NCI-H1436 treated with DMSO at 0.1 percent for 48 hours (cell line): ENCODE measurements around the gene SIX5.

ENCODE experiments used
- DNase-seq: peaks from one replicate; lab custom pipeline; 2025; lab: John Stamatoyannopoulos, UW

The SIX5 gene

GRCh38 chr19:45773384-45773783 lies 4.3 kb upstream of the SIX5 start:
- DNase-seq: no peak

GRCh38 chr19:45772912-45773311 lies 3.9 kb upstream of the SIX5 start:
- no peak for DNase-seq

- no peak for DNase-seq
Observed at GRCh38 chr19:45772130-45772840, 3.2 kb upstream of the SIX5 start.

GRCh38 chr19:45771311-45771933 lies 2.4 kb upstream of the SIX5 start:
- DNase-seq: no peak

GRCh38 chr19:45770192-45771101 lies 1.4 kb upstream of the SIX5 start:
- peak; percentile 91 for DNase-seq

GRCh38 chr19:45769821-45770191 lies 754 bp upstream of the SIX5 start:
- no peak for DNase-seq

- DNase-seq: no peak
Observed at GRCh38 chr19:45768655-45768983, 433 bp downstream of the SIX5 start.

- no peak for DNase-seq
Observed at GRCh38 chr19:45767881-45768654, 984 bp downstream of the SIX5 start.

- DNase-seq: no peak
Observed at GRCh38 chr19:45767410-45767880, 1.6 kb downstream of the SIX5 start.

GRCh38 chr19:45766869-45767346 lies 2.1 kb downstream of the SIX5 start:
- no peak for DNase-seq

GRCh38 chr19:45766296-45766868 lies 2.7 kb downstream of the SIX5 start:
- DNase-seq: no peak

- no peak for DNase-seq
Observed at GRCh38 chr19:45765702-45766295, 3.3 kb downstream of the SIX5 start.

- no peak for DNase-seq
Observed at GRCh38 chr19:45764945-45765701, 3.9 kb downstream of the SIX5 start.

GRCh38 chr19:45764475-45764874 lies 4.6 kb downstream of the SIX5 start:
- no peak for DNase-seq

- no peak for DNase-seq
Observed at GRCh38 chr19:45763691-45764294, 5.3 kb downstream of the SIX5 start.

- DNase-seq: no peak
Observed at GRCh38 chr19:45762870-45763631, 6.0 kb downstream of the SIX5 start.

- DNase-seq: no peak
Observed at GRCh38 chr19:45761714-45762113, 7.3 kb downstream of the SIX5 start.

GRCh38 chr19:45758921-45759320 lies 10.1 kb downstream of the SIX5 start:
- DNase-seq: no peak

GRCh38 chr19:45757695-45758094 lies 11.4 kb downstream of the SIX5 start:
- no peak for DNase-seq
